Measurements from ENCODE around the gene CHRNA4. TPM values are rescaled to one million over a fixed set of nuclear protein-coding genes. Genes with fewer than 3 reads are reported as not detected.
A peak's percentile ranks its signal among the peaks of the same experiment; 100 is the strongest.

The CHRNA4 gene
- total RNA-seq, 2 experiments from 2014 or later: not detected

DNA sequence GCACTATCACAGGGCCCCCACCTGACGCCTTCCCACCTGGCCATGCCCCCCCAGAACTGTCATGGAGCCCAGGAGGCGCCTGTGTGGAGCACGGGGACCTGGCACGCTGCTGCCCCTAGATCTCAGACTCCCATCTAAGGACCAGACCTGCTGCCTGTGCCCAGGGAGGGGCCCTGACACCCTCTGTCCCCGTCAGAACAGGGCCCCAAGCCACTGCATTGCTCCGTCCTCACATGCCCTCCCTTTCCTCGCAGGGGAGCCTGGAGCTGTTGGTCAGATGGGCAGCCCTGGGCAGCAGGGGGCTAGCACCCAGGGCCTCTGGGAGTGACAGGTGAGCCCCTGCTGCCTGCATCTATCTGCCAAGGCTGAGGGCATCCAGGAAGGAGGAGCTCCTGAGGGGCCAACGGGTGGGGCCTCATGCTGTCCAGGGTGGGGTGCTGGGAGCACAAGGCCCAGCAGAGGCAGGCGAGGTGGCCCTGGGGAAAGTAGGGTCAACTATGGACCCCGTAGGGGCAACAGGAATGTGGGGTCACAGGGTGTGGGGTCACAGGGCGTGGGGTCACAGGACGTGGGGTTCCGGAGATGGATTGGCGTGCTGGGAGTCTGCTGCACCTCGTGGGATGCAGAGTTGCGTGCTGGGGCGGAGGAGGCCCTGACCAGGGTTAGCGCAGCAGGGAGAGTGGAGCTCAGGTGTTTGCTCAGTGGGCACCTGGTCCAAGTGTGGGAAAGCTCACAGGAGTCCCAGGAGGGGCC is 31.6 kb downstream of the CHRNA4 start:
- H3K4me1 Mint-ChIP-seq (ENCODE audit: low read depth): peaks cover 4% of the 10 kb centered on the region
- Histone ChIP-seq H3K27me3 (ENCODE audit: control insufficient read depth in 1 of 2, insufficient read depth in 2 of 2, low read length in 2 of 2) (peaks cover 0 to 2% of the 10 kb centered on the region in 2 experiments), H3K4me3 (ENCODE audit: low read length) (no peak overlapping the region), H3K27ac (ENCODE audit: low read depth in 1 of 2, low read length in 2 of 2) (no peak overlapping the region), H3K4me1 (ENCODE audit: insufficient read depth, low read length) (peaks cover 20% of the 10 kb centered on the region), H3K9me3 (ENCODE audit: control insufficient read depth in 1 of 2, insufficient read depth in 1 of 2, low read length in 2 of 2) (peaks cover 8 to 71% of the 10 kb centered on the region in 2 experiments), H3K36me3 (ENCODE audit: insufficient read depth, low read length) (no peaks in the 10 kb centered on the region)
- DNase-seq (no peak), ATAC-seq (ENCODE audit: poor library complexity) (no peak)
- H3K4me3 Mint-ChIP-seq: no peak overlapping the region
- TF ChIP-seq, protein P1, sequence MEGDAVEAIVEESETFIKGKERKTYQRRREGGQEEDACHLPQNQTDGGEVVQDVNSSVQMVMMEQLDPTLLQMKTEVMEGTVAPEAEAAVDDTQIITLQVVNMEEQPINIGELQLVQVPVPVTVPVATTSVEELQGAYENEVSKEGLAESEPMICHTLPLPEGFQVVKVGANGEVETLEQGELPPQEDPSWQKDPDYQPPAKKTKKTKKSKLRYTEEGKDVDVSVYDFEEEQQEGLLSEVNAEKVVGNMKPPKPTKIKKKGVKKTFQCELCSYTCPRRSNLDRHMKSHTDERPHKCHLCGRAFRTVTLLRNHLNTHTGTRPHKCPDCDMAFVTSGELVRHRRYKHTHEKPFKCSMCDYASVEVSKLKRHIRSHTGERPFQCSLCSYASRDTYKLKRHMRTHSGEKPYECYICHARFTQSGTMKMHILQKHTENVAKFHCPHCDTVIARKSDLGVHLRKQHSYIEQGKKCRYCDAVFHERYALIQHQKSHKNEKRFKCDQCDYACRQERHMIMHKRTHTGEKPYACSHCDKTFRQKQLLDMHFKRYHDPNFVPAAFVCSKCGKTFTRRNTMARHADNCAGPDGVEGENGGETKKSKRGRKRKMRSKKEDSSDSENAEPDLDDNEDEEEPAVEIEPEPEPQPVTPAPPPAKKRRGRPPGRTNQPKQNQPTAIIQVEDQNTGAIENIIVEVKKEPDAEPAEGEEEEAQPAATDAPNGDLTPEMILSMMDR (IDR thresholded peaks at IDR 0.05): no peak
- POLR2A ChIA-PET: no interaction called here
- intact Hi-C loops (cut with DNase I, micrococcal nuclease): no loop called here
- CTCF ChIA-PET: no interaction called here
- peaks cover 8% of the 10 kb centered on the region for H3K9me3 Mint-ChIP-seq
- H3K36me3 Mint-ChIP-seq (ENCODE audit: low read depth): no peaks in the 10 kb centered on the region
- peaks cover 19% of the 10 kb centered on the region for H3K27me3 Mint-ChIP-seq
- no peak overlapping the region for H3K27ac Mint-ChIP-seq

DNA sequence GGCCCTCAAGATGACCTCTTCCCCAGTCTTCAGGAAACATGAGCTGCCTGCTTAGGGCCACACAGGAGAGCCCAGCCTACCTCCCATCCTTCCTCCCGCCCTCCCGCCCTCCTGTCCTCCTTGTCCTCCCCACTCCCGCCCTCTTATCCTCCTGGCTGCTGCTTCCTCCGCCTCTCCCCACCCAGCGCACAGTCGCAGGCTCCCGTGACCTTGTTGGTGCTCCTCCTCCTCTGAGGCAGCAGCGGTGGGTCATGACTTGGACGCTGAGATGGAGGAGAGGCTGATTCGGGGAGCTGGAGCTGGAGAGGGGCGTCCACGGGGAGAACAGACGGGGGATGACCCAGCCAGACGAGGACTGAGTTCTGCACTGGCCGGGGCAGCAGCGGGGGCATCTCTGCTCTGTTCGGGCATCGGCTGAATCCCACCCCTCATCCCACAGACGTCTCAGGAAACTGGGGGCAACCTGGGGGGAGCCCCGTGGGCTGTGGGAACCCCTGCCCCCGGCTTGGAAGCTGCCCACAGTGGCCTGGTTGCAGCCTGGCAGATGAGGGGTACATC is 32.4 kb downstream of the CHRNA4 start:
- Mint-ChIP-seq H3K4me3 (no peak overlapping the region), H3K4me1 (ENCODE audit: low read depth) (peaks cover 4% of the 10 kb centered on the region), H3K9me3 (peaks cover 8% of the 10 kb centered on the region), H3K27ac (no peak overlapping the region), H3K27me3 (peaks cover 17% of the 10 kb centered on the region), H3K36me3 (ENCODE audit: low read depth) (no peaks in the 10 kb centered on the region)
- intact Hi-C loops (cut with DNase I, micrococcal nuclease): no loop called here
- H3K36me3 ChIP-seq (ENCODE audit: insufficient read depth, low read length): no peaks in the 10 kb centered on the region
- H3K27me3 ChIP-seq (ENCODE audit: control insufficient read depth in 1 of 2, insufficient read depth in 2 of 2, low read length in 2 of 2): peaks cover 0 to 2% of the 10 kb centered on the region in 2 experiments
- H3K27ac ChIP-seq (ENCODE audit: low read depth in 1 of 2, low read length in 2 of 2): no peak overlapping the region
- no peak overlapping the region for H3K4me3 ChIP-seq (ENCODE audit: low read length)
- peaks cover 20% of the 10 kb centered on the region for H3K4me1 ChIP-seq (ENCODE audit: insufficient read depth, low read length)
- peaks cover 8 to 71% of the 10 kb centered on the region in 2 experiments for H3K9me3 ChIP-seq (ENCODE audit: control insufficient read depth in 1 of 2, insufficient read depth in 1 of 2, low read length in 2 of 2)
- ChIA-PET CTCF (no interaction called here), POLR2A (no interaction called here)
- TF ChIP-seq, protein P1 (IDR thresholded peaks at IDR 0.05): no peak
- DNase-seq: no peak
- ATAC-seq (ENCODE audit: poor library complexity): no peak

DNA sequence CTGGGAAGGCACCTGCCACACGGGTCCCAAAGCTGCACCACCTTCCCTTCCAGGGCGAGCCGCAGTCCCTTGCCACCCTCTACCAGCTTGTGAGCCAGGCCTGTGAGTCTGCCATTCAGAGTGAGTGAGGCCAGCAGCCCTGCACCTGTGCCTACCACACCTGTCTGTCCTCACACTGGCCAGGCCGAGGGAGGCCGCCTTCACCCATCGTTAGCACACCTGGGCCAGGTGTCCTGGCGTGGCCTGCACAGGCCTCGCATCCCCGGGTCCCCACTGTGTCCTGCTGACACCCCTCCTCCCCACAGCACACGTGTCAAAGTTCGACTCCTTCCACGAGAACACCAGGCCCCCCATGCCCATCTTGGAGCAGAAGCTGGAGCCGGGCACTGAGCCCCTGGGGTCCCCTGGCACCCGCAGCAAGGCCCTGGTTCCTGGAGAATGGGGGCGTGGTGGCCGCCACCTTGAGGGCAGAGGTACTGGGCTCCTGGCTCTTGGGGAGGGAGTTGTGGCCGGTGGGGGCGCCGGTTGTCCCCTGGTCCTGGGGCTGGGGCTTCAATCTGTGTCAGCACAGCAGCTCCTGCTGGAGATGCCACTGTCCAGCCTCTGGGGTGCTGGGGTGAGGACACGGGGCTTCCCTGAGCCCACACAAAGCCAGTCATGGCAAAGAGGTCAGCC is 33.0 kb downstream of the CHRNA4 start:
- intact Hi-C loops (cut with DNase I, micrococcal nuclease): no loop called here
- Histone ChIP-seq H3K27me3 (ENCODE audit: control insufficient read depth in 1 of 2, insufficient read depth in 2 of 2, low read length in 2 of 2) (peaks cover 0 to 2% of the 10 kb centered on the region in 2 experiments), H3K27ac (ENCODE audit: low read depth in 1 of 2, low read length in 2 of 2) (no peak overlapping the region), H3K9me3 (ENCODE audit: control insufficient read depth in 1 of 2, insufficient read depth in 1 of 2, low read length in 2 of 2) (peaks cover 8 to 65% of the 10 kb centered on the region in 2 experiments), H3K36me3 (ENCODE audit: insufficient read depth, low read length) (no peaks in the 10 kb centered on the region), H3K4me1 (ENCODE audit: insufficient read depth, low read length) (peaks cover 20% of the 10 kb centered on the region), H3K4me3 (ENCODE audit: low read length) (no peak overlapping the region)
- DNase-seq: no peak
- peaks cover 8% of the 10 kb centered on the region for H3K9me3 Mint-ChIP-seq
- ChIA-PET CTCF (no interaction called here), POLR2A (no interaction called here)
- H3K4me1 Mint-ChIP-seq (ENCODE audit: low read depth): peaks cover 4% of the 10 kb centered on the region
- peaks cover 17% of the 10 kb centered on the region for H3K27me3 Mint-ChIP-seq
- no peak for ATAC-seq (ENCODE audit: poor library complexity)
- TF ChIP-seq, protein P1 (IDR thresholded peaks at IDR 0.05): no peak
- no peaks in the 10 kb centered on the region for H3K36me3 Mint-ChIP-seq (ENCODE audit: low read depth)
- no peak overlapping the region for H3K4me3 Mint-ChIP-seq
- H3K27ac Mint-ChIP-seq: peak overlapping the region; percentile 65
